GM23338 (cell line): ENCODE measurements around the gene NIN.

ENCODE experiments used
- EZH2 ChIP-seq: fragments of 200-600 bp; sonication (generic); IDR thresholded peaks from one replicate; pipeline ENCODE4 v1.8.0; 2017; ENCODE audit warnings: antibody characterized with exemption, mild to moderate bottlenecking, low read depth; ENCODE audit not compliant: unreplicated experiment
- EZH2phosphoT487 ChIP-seq: fragments of 200-600 bp; sonication (generic); IDR thresholded peaks from one replicate; pipeline ENCODE4 v1.8.1; 2018; ENCODE audit warnings: antibody characterized with exemption; ENCODE audit not compliant: unreplicated experiment
- JUNB ChIP-seq: IDR thresholded peaks from one replicate; pipeline ENCODE4 v1.6.1; 2016; ENCODE audit warnings: antibody characterized with exemption; ENCODE audit not compliant: unreplicated experiment
- POLR2AphosphoS5 ChIP-seq: IDR thresholded peaks from 2 replicates; pipeline ENCODE4 v1.6.1; 2016; ENCODE audit warnings: antibody characterized with exemption, low read depth
- REST ChIP-seq: IDR thresholded peaks from one replicate; pipeline ENCODE4 v1.6.1; 2018; ENCODE audit warnings: antibody characterized with exemption; ENCODE audit not compliant: unreplicated experiment
- ZNF114 ChIP-seq: fragments of 250-450 bp; sonication (Bioruptor Pico); IDR thresholded peaks from 2 replicates; pipeline ENCODE4 v1.5.0; 2020; ENCODE audit warnings: mild to moderate bottlenecking, moderate library complexity
- ZNF331 ChIP-seq: fragments of 250-450 bp; sonication (Bioruptor Pico); IDR thresholded peaks from 2 replicates; pipeline ENCODE4 v1.5.0; 2020; ENCODE audit warnings: low read depth, mild to moderate bottlenecking, moderate library complexity
- ZNF462 ChIP-seq: fragments of 250-450 bp; sonication (Bioruptor Pico); IDR thresholded peaks from 2 replicates; pipeline ENCODE4 v1.5.0; 2020; ENCODE audit warnings: mild to moderate bottlenecking, moderate library complexity
- TF ChIP-seq, protein P1 (sequence below), 2 experiments: fragments of 200-600 bp in 1 of 2; sonication (generic) in 1 of 2; conservative IDR thresholded peaks; 2 replicates each; pipeline versions ENCODE4 v1.5.1 to v1.6.1; 2016 to 2017; ENCODE audit warnings: antibody characterized with exemption in 2 of 2, low read depth in 2 of 2, mild to moderate bottlenecking in 2 of 2, moderate library complexity in 1 of 2

GRCh38 chr14:50726372-50727107 lies 104.4 kb downstream of the NIN start:
- TF ChIP-seq, protein P1, sequence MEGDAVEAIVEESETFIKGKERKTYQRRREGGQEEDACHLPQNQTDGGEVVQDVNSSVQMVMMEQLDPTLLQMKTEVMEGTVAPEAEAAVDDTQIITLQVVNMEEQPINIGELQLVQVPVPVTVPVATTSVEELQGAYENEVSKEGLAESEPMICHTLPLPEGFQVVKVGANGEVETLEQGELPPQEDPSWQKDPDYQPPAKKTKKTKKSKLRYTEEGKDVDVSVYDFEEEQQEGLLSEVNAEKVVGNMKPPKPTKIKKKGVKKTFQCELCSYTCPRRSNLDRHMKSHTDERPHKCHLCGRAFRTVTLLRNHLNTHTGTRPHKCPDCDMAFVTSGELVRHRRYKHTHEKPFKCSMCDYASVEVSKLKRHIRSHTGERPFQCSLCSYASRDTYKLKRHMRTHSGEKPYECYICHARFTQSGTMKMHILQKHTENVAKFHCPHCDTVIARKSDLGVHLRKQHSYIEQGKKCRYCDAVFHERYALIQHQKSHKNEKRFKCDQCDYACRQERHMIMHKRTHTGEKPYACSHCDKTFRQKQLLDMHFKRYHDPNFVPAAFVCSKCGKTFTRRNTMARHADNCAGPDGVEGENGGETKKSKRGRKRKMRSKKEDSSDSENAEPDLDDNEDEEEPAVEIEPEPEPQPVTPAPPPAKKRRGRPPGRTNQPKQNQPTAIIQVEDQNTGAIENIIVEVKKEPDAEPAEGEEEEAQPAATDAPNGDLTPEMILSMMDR (conservative IDR thresholded peaks at IDR 0.05; ENCODE audit: low read depth in 2 of 2) = no peak
- no peak for TF ChIP-seq POLR2AphosphoS5
- TF ChIP-seq ZNF331 = no peak
- TF ChIP-seq REST = no peak
- no peak for TF ChIP-seq EZH2
- TF ChIP-seq ZNF114 (CRISPR knock-in tag) = no peak
- TF ChIP-seq EZH2phosphoT487 = no peak
- no peak for TF ChIP-seq ZNF462 (CRISPR knock-in tag)
- no peak for TF ChIP-seq JUNB
